Omental fat pad (tissue), 4 donors: ENCODE measurements around the gene ZDHHC14. TPM values are rescaled to one million over a fixed set of nuclear protein-coding genes. Genes with fewer than 3 reads are reported as not detected.

Experiments used
- ATAC-seq: fragments of 150-250 bp; one replicate; pipeline ENCODE4 v1.9.1; 2016; ENCODE audit warnings: mild to moderate bottlenecking, moderate library complexity; ENCODE audit not compliant: low FRiP score
- DNase-seq: peaks from one replicate; pipeline ENCODE4 v3.0.0-alpha.2; 2019; ENCODE audit warnings: low spot score
- CTCF ChIP-seq, 3 donors: fragments of 450-650 bp; IDR thresholded peaks; one replicate each; pipeline ENCODE4 v1.5.1; 2016 to 2017; ENCODE audit warnings: antibody characterized with exemption in 3 of 3, mild to moderate bottlenecking in 3 of 3, moderate library complexity in 2 of 3
- total RNA-seq, 4 donors: library from RNA; depleted of rRNA; stranded (reverse); fragments of >200 nt; gene quantifications; one replicate each; pipeline ENCODE4 v1.1.0, GENCODE V29; 2016

The ZDHHC14 gene
- total RNA-seq, 4 donors from 2014 or later, result 5.6 to 13.7 (median 6.9) TPM

GRCh38 chr6:157517601-157518359 lies 136.8 kb downstream of the ZDHHC14 start:
- DNase-seq (no peak), ATAC-seq (no peak)
- no peak for TF ChIP-seq CTCF (IDR thresholded peaks at IDR 0.05)

GRCh38 chr6:157518397-157519250 lies 137.6 kb downstream of the ZDHHC14 start:
- TF ChIP-seq CTCF (IDR thresholded peaks at IDR 0.05), result no peak
- no peak for DNase-seq

GRCh38 chr6:157519255-157520116 lies 138.5 kb downstream of the ZDHHC14 start:
- no peak for TF ChIP-seq CTCF (IDR thresholded peaks at IDR 0.05)
- DNase-seq (no peak), ATAC-seq (no peak)

More at GRCh38 chr6:157518397-157519250, 137.6 kb downstream of the ZDHHC14 start:
- ATAC-seq, result no peak

- no peak for TF ChIP-seq CTCF (IDR thresholded peaks at IDR 0.05)
- no peak for ATAC-seq
- DNase-seq, result no peak
Observed at GRCh38 chr6:157520117-157520406, 139.1 kb downstream of the ZDHHC14 start.

- ATAC-seq, result no peak
- DNase-seq, result no peak
- no peak for TF ChIP-seq CTCF (IDR thresholded peaks at IDR 0.05)
Observed at GRCh38 chr6:157520596-157521361, 139.8 kb downstream of the ZDHHC14 start.
